GM12865 (cell line): ENCODE data around the gene NR4A2.

Experiments used
- DNase-seq: peaks from one replicate; pipeline ENCODE4 v3.0.0; 2010; ENCODE audit warnings: low read depth
- H3K4me3 ChIP-seq: 2 replicates; pipeline ENCODE4 v1.5.1; 2011; ENCODE audit warnings: mild to moderate bottlenecking, low read depth, low read length, control low read depth
- CTCF ChIP-seq: IDR thresholded peaks from 2 replicates; pipeline ENCODE4 v1.5.1; 2011; ENCODE audit warnings: low read length, control low read depth, low read depth, inconsistent platforms; ENCODE audit not compliant: insufficient read depth; ENCODE audit errors: missing control alignments

NR4A2 gene

DNA sequence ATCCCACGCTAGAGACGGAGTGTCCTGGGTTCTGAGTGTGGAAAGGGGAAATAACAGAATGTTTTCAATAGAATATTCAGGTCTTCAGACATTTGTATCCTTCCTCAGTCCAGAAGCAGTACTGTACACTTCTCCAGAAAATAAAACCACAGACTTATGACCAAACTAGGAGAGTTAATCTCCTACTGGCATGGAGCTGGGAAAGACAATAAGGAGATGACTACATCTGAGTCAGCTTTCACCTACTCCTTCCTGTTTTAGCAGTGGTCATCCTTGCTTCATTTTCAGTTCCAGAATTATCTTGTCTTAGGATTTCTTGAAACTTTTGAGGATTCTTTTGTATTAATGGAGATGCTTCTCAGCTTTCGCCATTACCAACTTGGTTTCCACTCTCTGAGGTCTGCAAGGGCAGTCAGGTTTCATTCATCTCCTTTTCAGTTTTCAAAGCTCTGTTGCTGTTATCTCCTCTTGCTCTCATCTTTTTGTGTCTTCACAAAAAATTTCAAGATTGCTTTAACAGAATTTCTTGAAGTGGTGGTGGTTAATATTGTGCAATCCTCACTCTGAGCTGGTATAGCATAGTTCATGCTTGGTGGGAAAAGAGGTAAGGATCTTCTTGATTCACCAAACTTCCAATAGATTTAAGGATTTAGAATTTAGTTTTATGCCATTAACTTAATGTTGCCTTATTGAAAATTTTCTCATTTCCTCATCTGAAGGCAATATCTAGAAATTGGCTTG, 23.7 kb upstream of the NR4A2 start:
- no peak overlapping the region for H3K4me3 ChIP-seq
- no peak for TF ChIP-seq CTCF
- no peak for DNase-seq

DNA sequence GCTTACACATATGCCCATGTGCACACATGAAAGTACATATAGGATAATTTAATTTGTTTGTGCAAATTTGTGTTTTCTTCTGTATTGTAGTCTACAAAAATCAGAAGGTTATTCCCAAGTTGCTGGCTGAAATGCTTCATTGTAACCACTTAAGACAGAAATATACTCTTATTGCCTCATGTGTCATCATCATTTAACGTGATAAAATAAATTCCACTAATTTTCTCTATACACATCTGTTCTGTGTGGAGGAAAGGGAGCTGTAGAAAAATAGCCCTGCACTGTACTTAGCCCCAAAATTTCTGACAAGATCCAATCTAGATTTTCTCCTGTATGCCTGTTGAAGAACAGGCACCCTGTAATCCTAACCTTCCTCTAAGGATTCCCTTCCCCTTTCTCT, 20.4 kb upstream of the NR4A2 start:
- no peak for TF ChIP-seq CTCF
- DNase-seq, result no peak
- H3K4me3 ChIP-seq, result no peak overlapping the region

GRCh38 chr2:156350374-156351142, 18.0 kb upstream of the NR4A2 start:
- no peak overlapping the region for H3K4me3 ChIP-seq
- no peak for TF ChIP-seq CTCF
- DNase-seq, result no peak

DNA sequence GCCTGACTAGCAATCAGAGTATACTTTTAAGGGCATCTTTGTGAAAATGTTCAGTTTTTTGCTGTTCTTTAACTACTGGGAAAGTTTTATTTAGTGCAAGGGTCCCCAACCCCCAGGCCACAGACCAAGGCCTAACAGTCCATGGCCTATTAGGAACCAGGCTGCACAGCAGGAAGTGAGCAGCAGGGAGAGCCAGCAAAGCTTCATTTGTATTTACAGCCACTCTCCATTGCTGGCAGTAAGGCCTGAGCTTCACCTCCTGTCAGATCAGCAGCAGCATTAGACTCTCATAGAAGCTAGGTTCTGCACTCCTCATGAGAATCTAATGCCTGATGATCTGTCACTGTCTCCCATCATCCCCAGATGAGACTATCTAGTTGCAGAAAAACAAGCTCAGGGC, 17.1 kb upstream of the NR4A2 start:
- DNase-seq, result no peak
- no peak for TF ChIP-seq CTCF
- H3K4me3 ChIP-seq, result no peak overlapping the region

GRCh38 chr2:156349161-156349560, 16.6 kb upstream of the NR4A2 start:
- DNase-seq, result no peak
- no peak for TF ChIP-seq CTCF
- no peak overlapping the region for H3K4me3 ChIP-seq

DNA sequence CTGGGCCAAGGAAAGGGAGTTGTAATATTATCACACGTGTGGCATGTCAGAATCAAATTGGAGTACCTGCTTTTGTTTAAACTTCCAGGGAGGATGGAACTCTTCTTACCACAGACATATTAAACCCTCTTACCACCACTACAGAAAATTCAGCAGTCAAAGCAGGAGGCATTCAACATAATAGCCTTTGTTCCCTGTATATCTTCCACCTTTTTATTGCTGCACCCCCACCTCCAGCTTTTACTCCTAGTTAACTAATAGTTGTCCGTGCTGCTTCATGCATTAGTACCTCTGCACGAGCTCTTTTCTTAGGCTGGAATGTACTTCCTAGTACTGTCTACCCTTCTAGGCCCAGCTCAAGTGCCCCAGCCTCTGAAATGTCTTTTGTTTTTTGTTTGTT, 14.9 kb upstream of the NR4A2 start:
- no peak for TF ChIP-seq CTCF
- DNase-seq, result no peak
- H3K4me3 ChIP-seq, result no peak overlapping the region
